ENCODE results near the gene EIF3F.

DNA sequence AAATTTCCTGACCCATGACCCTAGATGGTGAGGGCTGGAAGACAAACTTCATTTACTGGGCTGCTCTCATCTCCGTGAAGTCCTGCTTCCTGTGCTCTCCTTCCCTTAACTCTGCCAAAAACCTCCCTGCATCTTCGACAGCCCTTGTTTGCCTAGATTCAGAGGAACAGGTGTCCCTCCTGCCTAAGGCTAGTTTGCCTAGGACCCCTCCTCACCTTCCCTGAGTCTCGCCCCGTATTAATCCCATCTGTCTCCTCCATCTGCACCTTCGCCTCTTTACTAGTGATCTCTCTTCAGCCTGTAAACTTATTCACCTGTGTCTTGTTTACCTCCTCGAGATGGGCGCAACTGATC is 33.1 kb downstream of the EIF3F start:
- TF ChIP-seq CTCF (IDR thresholded peaks at IDR 0.05) (no peak), POLR2A (IDR thresholded peaks at IDR 0.05) (no peak)
